PFSK-1 (cell line): ENCODE data around the gene CAMK4.

Experiments
- POLR2AphosphoS5 ChIP-seq: IDR thresholded peaks from 2 replicates; pipeline ENCODE4 v1.6.1; 2012; ENCODE audit warnings: low read depth, mild to moderate bottlenecking, control low read depth, low read length, moderate library complexity
- SIN3A ChIP-seq: IDR thresholded peaks from 2 replicates; pipeline ENCODE4 v1.6.1; 2012; ENCODE audit warnings: mild to moderate bottlenecking, low read length, moderate library complexity, borderline replicate concordance; ENCODE audit not compliant: insufficient read depth
- TAF1 ChIP-seq: IDR thresholded peaks from 2 replicates; pipeline ENCODE4 v1.6.1; 2012; ENCODE audit warnings: low read length, control low read depth, borderline replicate concordance; ENCODE audit not compliant: insufficient read depth

DNA sequence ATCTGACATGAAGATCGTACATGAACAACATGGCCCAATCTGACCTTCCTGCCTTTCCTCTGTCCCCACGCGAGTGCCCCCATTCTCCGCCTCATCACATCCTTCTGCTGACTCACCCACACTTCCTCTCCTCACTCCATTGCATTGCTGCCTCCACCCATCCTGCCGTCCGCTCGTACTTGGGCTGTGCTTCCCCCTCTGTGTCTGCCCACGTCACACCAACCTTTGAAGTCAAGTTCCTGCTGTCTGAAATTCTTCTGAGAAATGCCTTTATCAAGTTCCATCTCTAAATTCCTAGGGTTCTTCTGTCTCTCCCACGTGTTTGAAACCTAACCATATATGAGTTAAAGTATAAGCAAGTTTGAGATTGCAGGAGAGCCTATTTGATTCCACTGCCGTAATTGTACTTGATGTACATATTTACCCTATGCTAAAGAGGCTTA lies 306.1 kb downstream of the CAMK4 start:
- no peak for TF ChIP-seq TAF1
- TF ChIP-seq POLR2AphosphoS5: no peak
- TF ChIP-seq SIN3A: no peak
